ENCODE data around the gene CD300E. TPM values are rescaled to one million over a fixed set of nuclear protein-coding genes. Genes with fewer than 3 reads are reported as not detected.

CD300E gene
- total and polyA plus RNA-seq, 9 donors, result 0.11 to 1.1 (median 0.30) TPM

- WGBS, 3 donors, result 78 to 93% (median 85%) methylated on average over 6 of the region's 6 CpGs
- intact Hi-C loops (cut with DNase I), result no loop called here
- no peaks in the 10 kb centered on the region for H3K4me1 ChIP-seq (ENCODE audit: insufficient read depth)
- TF ChIP-seq POLR2A (IDR thresholded peaks at IDR 0.05) (no peak), EP300 (IDR thresholded peaks at IDR 0.05) (no peak), CTCF (IDR thresholded peaks at IDR 0.05) (no peak)
- no peak overlapping the region for H3K4me3 ChIP-seq
- no peaks in the 10 kb centered on the region for H3K9me3 ChIP-seq
- no peak for DNase-seq
- no peak overlapping the region for H3K27ac ChIP-seq
- H3K36me3 ChIP-seq, result no peaks in the 10 kb centered on the region
- no peaks in the 10 kb centered on the region for H3K27me3 ChIP-seq
Observed at GRCh38 chr17:74604200-74604599, 19.3 kb downstream of the CD300E start.

DNA sequence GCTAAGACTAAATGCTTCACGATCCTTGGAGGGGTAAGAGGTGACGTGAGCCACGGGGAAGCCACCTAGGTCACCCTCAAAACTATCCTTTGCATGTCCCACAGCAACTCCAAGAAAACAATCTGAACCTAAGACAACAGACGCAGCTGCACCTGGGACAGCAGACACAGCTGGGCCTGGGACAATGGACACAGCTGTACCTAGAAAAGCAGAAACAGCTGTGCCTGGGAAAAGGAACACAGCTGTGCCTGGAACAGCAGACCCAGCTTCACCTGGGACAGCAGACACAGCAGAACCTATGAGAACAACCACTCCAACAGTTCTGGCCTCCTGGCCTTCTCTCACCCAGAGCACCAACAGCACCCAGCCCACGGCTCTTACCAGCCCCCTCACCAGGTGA is 19.8 kb downstream of the CD300E start:
- H3K36me3 ChIP-seq, result no peaks in the 10 kb centered on the region
- H3K9me3 ChIP-seq, result no peaks in the 10 kb centered on the region
- no peaks in the 10 kb centered on the region for H3K27me3 ChIP-seq
- no peaks in the 10 kb centered on the region for H3K4me1 ChIP-seq (ENCODE audit: insufficient read depth)
- intact Hi-C loops (cut with DNase I), result no loop called here
- 59 to 76% (median 64%) methylated on average over 5 of the region's 5 CpGs for WGBS, 3 donors
- H3K27ac ChIP-seq, result no peak overlapping the region
- H3K4me3 ChIP-seq, result no peak overlapping the region
- no peak for TF ChIP-seq POLR2A (IDR thresholded peaks at IDR 0.05)
- TF ChIP-seq CTCF (IDR thresholded peaks at IDR 0.05), result no peak
- TF ChIP-seq EP300 (IDR thresholded peaks at IDR 0.05), result no peak
- DNase-seq, result no peak

DNA sequence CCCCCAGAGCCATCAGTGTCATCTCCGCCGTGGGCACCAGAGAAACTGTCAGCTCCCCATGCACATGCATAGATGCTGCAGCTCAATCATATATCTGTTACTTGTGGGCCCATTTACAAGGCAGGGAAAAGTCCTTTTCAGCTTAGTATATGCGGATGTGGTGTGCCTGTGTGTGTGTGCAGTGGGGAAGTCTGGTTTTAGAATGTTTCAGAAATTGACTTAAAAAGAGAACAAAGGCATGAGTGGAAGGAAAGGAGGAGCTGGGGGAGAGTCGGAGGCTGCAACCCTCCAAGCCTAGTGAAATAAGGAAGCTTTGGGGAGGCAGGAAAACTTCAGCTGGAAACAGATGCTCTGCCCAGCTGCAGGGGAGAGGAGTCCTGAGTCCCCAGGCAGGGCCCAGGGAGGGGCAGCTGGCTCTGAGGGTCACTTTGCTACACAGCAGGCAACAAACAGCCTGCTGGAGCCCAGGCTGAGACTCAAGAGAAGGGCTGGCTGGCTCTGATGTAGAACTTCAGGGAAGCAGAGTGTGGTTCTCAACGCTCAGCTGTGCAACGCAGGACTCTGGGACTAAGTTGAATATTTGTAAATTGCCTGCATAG is 20.4 kb downstream of the CD300E start:
- 50 to 57% (median 51%) methylated on average over 6 of the region's 6 CpGs for WGBS, 3 donors
- intact Hi-C loops (cut with DNase I), result no loop called here

GRCh38 chr17:74601944-74602572 is 21.5 kb downstream of the CD300E start:
- Histone ChIP-seq H3K36me3 (no peaks in the 10 kb centered on the region), H3K27me3 (no peaks in the 10 kb centered on the region), H3K4me1 (ENCODE audit: insufficient read depth) (no peaks in the 10 kb centered on the region), H3K4me3 (no peak overlapping the region), H3K9me3 (no peaks in the 10 kb centered on the region), H3K27ac (no peak overlapping the region)
- TF ChIP-seq POLR2A (IDR thresholded peaks at IDR 0.05), result no peak
- TF ChIP-seq EP300 (IDR thresholded peaks at IDR 0.05), result no peak
- TF ChIP-seq CTCF (IDR thresholded peaks at IDR 0.05), result no peak
- 44 to 52% (median 46%) methylated on average over 12 of the region's 12 CpGs for WGBS, 3 donors
- intact Hi-C loops (cut with DNase I), result no loop called here
- DNase-seq, result no peak

More for the DNA sequence above, 20.4 kb downstream of the CD300E start:
- Histone ChIP-seq H3K27me3 (no peaks in the 10 kb centered on the region), H3K36me3 (no peaks in the 10 kb centered on the region), H3K27ac (no peak overlapping the region), H3K9me3 (no peaks in the 10 kb centered on the region), H3K4me1 (ENCODE audit: insufficient read depth) (no peaks in the 10 kb centered on the region), H3K4me3 (no peak overlapping the region)
- TF ChIP-seq CTCF (IDR thresholded peaks at IDR 0.05), result no peak
- TF ChIP-seq EP300 (IDR thresholded peaks at IDR 0.05), result no peak
- no peak for TF ChIP-seq POLR2A (IDR thresholded peaks at IDR 0.05)
- DNase-seq, result no peak
